ENCODE measurements around the gene ENTPD6.

The ENTPD6 gene

DNA sequence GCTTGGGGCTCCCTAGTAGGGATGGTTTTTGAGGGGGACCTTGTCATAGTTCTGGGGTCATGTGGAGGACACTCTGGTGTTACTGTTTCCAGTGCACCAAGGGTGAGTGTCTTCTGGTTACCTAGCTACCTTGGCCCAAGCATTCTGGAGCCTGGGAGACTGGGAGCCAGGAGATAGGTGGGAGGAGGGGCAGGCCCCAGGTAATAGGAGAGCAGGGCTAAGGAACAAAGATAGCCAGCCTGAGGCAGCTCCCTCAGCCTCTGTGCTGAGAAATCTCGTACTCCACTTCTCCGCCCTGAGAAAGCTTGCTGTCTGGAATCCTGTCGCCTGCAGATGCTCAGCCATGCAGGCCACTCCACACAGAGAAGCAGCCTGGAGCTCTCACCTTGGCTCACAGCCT lies 8.3 kb upstream of the ENTPD6 start:
- in situ Hi-C loops (cut with HindIII; ENCODE audit: low sequenced_read_pairs): no loop called here

DNA sequence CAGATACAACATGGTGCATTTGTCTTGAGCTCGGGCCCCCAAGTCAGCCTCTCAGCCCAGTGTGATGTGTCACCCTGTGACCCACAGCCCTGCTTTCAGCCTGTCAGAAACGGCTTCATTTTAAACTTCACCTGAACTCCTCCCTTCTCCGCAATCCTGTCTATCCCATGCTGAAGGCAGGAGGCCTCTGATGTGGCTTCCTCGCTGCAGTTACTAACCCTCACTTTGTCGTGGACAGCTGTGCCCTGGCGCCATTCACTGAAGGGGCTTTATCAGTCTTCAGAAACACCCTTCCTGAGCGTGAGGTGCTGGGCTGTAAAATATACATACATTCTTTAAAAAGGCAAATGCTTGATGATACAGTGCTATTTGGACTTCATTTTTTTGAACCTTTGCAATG lies 7.9 kb upstream of the ENTPD6 start:
- in situ Hi-C loops (cut with HindIII; ENCODE audit: low sequenced_read_pairs): no loop called here

DNA sequence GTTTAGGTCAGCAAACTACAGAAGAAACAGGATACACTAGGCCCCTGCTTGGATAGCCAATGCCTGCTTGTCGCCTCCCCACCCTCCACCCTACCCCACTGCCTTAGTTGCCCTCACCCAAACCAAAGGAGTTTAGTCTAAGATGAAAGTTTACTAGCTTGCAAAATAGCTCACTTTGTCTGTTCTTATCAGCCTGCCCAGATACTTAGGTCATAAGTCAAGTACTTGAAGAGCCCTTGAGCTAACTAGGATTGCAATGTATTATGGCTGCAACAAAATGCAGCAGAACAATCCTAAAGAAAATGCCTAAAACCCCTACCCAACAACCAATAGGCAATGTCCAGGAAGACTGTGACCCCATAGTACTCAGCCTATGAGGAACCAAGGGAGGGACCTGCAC lies 7.3 kb upstream of the ENTPD6 start:
- in situ Hi-C loops (cut with HindIII; ENCODE audit: low sequenced_read_pairs): no loop called here

DNA sequence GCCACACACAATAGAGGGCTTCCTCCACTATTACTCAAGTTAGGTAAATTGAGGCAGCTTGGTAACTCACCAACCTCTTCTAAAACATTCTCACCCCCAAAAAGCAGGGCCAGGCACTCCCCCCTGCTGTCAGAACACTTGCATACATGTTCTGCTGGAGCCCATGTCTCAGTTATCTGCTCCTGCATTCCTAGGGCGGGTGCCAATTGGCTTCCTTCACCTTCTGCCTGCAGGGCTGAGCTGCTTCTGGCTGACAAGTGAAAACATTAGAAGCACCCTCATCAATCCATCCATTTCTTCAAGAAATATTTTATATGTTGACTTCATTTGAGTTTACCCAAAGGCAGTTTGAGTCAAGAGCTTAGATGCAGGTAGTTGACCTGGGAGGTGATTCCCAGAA lies 4.5 kb upstream of the ENTPD6 start:
- in situ Hi-C loops (cut with HindIII; ENCODE audit: low sequenced_read_pairs): no loop called here

DNA sequence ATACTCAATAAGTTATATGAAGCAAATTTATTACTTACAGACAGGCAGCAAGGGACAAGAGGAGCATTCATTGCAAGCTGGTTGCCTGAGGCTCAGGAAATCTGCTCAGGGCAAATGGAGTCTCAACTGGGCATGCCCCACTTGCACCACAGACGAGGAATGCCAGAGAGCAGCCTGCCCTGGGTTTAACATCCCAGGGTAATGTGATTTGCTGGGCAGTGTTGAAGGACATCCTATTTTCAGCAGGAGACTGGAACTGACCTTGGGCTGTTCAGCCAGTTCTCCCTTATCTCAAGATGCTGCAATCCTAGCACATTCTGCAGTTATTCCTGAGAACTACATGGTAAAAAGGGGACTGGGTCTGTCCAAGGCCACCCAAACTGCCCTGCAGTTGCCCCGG lies 3.8 kb upstream of the ENTPD6 start:
- in situ Hi-C loops (cut with HindIII; ENCODE audit: low sequenced_read_pairs): no loop called here

DNA sequence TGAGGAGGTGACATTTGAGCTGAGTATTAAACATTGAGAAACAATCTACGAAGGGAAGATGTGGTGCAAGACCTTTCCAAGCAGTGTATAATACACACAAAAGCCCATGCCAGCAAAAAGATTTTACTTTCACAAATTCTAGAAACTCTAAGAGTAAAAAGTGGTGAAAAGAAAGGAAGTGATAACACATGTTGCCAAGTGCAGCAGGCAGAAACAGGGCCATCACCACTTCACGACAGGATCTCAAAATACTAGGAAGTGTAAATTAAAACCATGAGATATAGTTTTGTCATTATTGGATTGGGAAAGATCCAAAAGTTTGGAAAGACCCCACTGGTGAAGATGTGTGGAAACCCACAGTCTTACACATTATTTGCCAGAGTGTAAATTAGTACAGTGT lies 1.7 kb upstream of the ENTPD6 start:
- in situ Hi-C loops (cut with HindIII; ENCODE audit: low sequenced_read_pairs): no loop called here

DNA sequence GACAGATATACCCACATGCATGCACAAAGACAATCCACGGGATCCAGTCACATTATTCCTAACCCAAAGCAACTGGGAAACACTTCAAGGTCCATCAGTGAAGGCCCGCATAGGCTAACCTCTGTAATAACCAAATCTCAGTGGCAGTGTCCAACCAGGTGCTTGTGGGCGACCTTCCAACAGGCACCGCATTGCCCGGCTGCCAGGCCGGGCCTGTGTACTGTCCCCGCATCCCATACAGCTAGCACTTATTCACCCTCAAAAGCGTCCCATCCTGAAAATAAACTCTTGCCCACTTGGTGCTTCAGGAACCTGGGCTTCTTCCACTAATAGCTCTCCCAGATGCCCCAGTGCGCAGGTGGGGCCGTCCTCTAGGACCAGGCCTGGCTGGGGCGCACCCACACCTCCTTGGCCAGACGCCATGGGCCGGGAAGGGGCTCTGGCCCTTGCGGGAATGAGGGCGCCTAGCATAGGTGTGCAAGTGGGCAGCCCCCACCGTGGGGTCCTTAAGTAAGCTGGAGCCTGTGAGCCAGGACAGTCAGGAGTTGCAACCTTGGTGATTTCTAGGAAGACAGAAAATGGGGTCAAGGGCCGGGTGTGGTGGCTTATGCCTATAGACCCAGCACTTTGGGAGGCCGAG lies 1.1 kb upstream of the ENTPD6 start:
- in situ Hi-C loops (cut with HindIII; ENCODE audit: low sequenced_read_pairs): no loop called here

DNA sequence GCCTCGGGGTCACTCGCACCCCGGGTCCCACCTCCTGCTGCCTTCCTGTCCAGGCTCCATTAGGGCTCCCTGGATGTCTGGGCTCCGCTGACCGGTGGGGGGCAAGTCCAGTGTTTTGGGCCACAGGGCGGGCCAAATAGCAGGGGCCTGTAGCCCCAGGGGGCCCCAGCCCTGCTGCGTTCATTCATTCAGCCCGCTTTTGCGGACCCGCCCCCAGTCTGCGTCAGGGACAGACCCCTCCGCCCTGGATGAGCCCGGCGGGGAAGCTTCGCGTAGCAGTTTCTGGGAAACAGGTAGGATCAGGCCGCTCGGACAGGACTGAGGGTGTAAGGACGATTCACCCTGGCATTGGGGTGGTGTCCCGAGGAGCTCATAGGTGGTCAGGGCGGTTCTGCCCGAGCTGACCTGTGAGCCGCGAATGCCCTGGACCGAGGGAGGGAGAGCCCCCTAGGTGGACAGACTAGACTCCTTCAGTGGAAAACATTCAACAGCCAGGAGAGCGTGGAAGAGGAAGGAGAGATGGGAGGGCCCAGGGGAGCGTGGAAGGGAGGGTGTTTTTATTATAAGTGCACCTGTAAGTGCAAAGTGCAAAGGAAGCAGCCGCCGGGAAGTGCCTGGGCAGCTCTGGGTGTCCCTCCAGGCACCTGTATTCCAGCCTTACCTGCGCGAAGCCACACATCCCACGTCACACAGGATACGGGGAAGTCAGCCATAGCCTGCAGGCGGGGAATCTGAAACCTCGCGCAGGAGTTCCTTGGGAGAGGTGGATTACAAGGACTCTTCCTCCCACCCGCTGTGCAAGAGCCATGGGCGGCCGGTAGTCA lies 662 bp downstream of the ENTPD6 start:
- in situ Hi-C loops (cut with HindIII; ENCODE audit: low sequenced_read_pairs): no loop called here

DNA sequence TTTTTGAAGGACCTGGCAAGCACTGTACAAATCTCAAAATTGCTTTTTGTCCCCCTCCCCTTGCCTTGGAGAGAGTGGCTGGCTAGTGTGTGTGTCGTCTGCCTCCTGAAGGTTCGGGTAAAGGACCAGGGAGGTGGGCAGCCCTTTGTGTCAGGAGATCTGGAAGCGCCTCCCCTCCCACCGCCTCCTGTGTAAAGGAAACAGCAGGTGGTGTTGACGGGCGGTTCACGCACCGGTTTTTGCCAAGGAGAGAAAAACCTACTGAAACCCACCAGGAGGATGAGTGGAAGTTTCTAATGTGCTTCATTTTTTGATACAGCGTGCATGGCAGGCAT lies 1.2 kb downstream of the ENTPD6 start:
- in situ Hi-C loops (cut with HindIII; ENCODE audit: low sequenced_read_pairs): no loop called here

DNA sequence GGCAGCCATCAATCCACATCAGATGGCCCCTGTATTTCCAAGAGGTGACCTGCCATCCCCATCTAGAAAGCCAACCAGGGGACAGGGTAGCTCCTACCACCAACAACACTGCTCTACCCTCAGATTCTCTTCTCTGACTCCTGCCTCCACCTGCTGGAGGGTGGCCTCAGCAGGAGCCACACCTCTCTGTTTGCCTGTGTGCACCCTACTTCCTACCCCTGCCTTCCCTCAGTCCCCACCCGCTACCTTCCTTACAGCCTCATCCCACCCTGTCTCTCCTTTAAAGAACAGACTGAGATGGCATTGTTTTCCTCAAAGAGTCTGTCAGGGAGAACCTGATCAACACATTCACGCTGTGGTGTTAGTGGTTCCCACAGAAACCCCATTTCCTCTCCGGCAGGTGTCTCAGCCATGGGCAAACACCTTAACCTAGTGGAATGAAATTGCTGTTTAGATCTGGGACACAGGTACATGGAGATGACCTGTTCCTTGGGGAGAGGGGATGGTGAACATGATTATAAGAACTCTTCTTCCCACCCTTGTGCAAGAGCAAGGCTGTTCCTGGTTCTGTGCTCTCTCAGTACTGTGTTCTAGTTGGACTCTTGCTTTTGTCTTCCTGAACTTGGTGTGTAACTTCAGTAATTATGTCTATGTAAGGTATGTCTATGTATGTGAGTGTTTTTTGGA lies 1.8 kb downstream of the ENTPD6 start:
- in situ Hi-C loops (cut with HindIII; ENCODE audit: low sequenced_read_pairs): no loop called here

DNA sequence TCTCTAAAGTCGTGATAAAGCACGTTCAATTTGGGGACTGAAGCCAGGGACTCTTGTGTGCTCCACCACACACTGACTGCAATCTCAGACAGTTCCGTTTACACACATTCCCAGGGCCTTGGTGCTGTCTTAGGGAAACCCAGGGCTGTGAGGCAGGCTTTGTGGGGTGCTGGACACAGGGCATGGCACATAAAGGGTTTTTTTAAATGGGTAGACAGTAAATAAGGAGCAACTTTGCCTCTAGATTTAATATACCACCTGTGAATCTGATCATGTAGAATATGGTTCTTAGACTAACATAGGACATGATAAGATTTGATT lies 2.3 kb downstream of the ENTPD6 start:
- in situ Hi-C loops (cut with HindIII; ENCODE audit: low sequenced_read_pairs): no loop called here

DNA sequence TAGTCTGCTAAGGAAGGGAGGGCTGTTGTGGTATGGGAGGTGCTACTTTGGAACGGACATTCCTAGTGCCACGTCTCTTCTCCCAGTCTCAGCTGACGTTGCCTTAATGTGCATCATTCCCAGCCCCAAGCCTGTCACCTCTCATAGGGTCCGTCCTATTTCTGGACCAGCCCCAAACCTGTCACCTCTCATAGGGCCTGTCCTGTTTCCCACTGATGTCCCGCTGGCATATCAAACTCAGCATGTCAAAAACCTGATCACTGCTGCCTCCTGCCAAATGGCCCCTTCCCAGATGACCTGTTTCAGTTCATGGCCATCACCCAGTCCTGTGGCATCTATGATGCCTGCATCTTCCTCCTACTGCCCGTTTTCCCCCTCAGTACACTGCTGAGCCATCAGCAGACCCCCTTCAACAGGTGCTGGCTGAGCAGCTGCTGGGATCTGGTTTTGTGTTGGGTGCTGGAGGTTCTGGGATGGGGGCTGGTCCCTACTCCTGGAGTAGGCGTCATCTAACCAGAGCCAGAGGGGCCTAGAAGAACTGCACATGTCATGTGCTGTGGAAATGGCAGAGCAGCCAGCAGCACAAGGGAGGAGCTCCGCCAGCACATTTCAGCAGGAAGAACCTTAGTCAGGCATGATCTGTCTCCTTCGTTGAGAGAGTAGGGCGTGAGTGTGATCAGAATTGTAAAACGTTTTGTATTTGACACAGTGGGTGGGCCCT lies 3.3 kb downstream of the ENTPD6 start:
- in situ Hi-C loops (cut with HindIII; ENCODE audit: low sequenced_read_pairs): no loop called here

DNA sequence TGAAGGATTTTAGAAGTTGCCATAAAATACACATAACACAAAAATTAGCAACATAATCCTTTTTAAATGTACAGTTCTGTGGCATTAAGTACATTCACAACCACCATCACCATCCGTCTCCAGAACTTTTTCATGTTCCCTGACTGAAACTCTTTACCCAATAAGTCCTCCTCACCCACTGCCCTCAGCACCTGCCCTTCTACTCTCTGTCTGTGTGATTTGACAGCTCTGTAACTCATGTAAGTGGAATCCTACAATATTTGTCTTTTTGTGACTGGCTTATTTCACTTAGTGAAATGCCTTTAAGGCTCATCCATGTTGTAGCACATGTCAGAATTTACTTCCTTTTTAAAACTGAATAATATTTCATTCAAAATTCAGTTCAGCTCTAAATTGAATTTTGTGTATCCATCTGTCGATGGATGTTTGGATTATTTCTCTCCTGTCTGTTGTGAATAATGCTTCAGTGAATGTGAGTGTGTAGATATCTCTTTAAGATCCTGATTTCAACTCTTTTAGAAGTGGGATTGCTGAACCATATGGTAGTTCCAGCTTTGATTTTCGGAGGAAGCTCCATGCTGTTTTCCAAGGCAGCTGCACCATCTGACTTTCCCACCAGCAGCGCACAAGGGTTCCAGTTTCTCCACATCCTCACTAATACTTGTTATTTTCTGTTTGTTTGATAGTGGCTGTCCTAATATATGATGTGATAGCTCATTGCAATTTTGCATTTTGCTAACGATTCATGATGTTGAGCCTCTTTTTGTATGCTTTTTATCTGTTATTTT lies 4.2 kb downstream of the ENTPD6 start:
- in situ Hi-C loops (cut with HindIII; ENCODE audit: low sequenced_read_pairs): no loop called here

DNA sequence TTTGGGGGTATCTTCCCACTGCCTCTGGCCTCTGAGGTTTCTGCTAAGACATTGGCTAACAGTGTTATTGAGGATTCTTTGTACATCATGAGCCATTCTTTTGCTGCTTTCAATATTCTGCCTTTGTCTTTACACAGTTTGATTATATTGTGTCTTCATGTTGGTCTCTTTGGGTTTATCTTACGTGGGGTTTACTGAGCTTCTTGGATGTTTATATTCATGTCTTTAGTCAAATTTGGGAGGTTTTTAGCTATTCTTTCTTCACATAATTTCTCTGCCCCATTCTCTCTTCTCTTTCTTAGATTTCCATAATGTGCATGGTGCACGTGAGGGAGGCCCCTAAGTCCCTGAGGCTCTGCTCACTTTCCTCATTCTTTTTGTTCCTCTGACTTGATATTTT lies 7.6 kb downstream of the ENTPD6 start:
- in situ Hi-C loops (cut with HindIII; ENCODE audit: low sequenced_read_pairs): no loop called here

DNA sequence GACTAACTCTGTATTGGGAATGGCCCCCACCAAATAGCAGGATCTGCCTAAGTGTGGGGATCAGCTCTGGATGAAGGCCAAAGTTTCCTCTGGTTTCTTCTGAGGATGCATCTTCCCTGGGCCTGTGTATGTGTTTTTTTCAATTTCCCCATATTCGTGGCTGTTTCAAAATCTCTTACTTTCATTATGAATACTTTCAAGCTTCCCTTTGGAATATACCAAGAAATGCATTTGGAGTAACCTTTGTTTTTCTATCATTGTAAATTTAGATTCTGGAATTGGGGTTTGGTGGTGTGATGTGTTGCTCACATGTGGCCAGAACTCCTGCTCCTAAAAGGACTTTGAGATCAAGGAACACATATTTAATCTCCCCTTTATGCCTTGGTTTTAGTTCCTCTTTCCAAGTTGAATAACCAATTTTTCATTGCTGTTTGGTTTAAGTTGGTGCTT lies 8.4 kb downstream of the ENTPD6 start:
- in situ Hi-C loops (cut with HindIII; ENCODE audit: low sequenced_read_pairs): no loop called here

DNA sequence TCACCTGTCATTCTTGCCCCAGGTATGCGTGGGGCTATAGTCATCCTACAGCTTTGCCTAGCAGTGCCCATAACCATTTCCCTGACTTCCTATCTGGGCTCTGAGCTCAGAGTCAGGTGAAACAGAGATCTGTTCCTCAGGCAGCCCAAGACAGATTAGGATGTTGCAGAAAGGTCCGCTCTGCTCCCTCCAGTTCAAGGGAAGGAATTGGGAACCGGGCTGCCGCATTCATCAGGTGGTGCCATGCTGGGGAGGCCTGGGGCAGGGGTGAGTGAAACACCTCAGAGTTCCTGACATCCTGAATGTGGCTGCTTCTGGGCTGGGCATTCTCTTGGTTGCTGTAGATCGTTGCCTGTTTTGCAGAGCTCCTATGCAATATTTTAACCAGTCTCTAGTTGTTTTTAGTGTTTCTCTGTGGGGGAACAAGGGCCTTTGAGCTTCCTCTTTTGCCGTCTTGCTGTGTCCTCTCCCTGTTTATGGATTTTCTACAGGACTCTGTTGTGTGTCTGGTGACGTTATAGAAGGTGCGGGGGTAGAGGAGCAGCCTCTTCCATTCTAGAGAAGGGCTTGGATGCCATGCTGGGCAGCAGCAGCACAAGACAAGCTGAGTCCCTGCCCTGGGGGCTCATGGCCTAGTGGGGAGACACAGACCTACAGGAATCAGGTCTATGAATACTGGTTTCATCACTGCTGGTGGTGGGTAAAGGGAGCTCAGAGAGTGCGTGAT lies 9.2 kb downstream of the ENTPD6 start:
- in situ Hi-C loops (cut with HindIII; ENCODE audit: low sequenced_read_pairs): no loop called here

DNA sequence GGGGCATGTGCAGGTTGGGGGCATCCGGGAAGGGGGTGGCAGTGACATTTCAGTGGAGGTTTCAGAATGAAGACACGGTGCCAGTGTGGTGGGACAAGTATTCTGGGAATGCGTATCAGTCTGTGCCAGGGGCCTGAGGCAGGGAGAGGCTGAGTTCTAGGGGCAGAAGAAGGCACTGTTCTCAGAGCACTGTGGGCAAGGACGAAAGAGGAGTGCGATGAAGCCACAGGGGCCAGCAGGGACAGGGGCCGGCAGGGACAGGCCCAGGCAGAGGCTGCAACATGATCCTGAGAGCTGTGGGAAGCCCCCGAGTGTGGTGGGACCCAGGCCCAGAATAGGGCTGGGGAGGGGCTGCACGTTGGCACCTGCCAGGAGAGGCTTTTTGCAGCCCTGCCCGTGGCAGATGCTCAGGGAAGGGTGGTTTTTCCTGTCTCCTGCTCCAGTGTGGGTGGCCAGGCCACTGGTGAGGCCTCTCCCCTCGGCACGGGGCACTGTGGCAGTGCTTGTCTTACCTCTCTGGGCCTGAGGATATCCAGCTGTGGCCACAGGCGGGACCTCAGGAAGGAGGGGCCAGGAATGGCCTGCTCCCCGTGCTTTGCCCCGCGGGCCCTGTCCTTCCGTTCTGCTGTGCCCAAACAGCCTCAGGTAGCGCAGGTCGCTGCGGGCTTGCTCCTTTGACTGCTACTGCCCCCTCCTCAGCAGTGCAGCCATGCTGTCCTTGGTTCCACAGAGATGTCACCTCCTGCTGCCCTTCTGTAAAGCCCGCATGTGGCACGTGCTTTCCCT lies 10.0 kb downstream of the ENTPD6 start:
- in situ Hi-C loops (cut with HindIII; ENCODE audit: low sequenced_read_pairs): no loop called here

DNA sequence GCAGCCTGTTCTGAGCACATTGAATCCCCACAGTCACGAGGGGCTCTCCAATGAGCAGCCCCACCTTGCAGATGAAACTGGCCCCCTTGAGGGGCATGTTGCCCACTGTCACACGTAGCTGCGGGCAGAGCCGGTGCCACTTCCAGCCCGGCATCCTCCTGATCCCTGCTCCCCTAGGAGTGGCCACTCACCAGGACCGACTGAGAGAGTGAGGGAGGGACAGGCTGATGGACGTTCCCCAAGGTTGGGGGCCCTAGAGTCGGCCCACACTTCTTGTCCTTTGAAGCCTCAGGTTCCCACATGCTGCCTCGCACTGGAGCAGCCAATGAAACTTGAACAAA lies 10.5 kb downstream of the ENTPD6 start:
- in situ Hi-C loops (cut with HindIII; ENCODE audit: low sequenced_read_pairs): no loop called here

DNA sequence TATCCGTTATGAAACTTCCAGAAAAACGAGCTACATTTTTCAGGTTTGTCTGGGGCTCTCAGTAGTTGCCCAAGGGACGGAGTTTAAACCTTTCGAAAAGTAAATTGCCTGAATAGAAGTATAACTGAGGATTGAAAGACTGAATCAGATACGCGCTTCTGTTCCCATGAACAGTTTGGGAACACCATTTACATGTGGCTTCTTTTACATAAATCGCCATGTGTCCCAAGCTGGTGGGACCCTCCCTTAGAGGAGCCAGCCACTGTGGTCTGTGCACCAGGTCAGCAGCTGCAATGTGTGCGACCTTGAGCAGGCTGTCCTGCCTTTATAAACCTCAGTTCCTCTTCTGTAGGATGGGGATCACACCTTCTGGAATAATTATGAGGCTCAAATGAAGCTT lies 11.0 kb downstream of the ENTPD6 start:
- in situ Hi-C loops (cut with HindIII; ENCODE audit: low sequenced_read_pairs): no loop called here

Measured in DLD1 (cell line).